GM12891 (cell line): Measurements from ENCODE around the gene FLT4.
A peak's percentile ranks its signal among the peaks of the same experiment; 100 is the strongest.
"Not testable (repeated sequence)": the region's sequence is repeated elsewhere in the genome, so short reads cannot be mapped to it uniquely, and the experiment has no call there.

Experiments used
- DNase-seq: peaks from one replicate; pipeline ENCODE4 v3.0.0; 2011; ENCODE audit warnings: low spot score; ENCODE audit not compliant: insufficient read length
- FAIRE-seq: peaks from 2 replicates; lab custom pipeline; 2011; peaks lifted over from hg19 to GRCh38; lab: Jason Lieb, UNC
- PAX5 ChIP-seq: IDR thresholded peaks from 2 replicates; pipeline ENCODE4 v1.6.1; 2011; ENCODE audit warnings: low read length, moderate library complexity, mild to moderate bottlenecking; ENCODE audit not compliant: insufficient read depth, severe bottlenecking
- POLR2A ChIP-seq: IDR thresholded peaks from 2 replicates; pipeline ENCODE4 v1.6.1; 2011; ENCODE audit warnings: low read depth, low read length, control low read depth
- POLR2AphosphoS5 ChIP-seq: IDR thresholded peaks from 2 replicates; pipeline ENCODE4 v1.6.1; 2011; ENCODE audit warnings: low read depth, low read length, control low read depth
- POU2F2 ChIP-seq: IDR thresholded peaks from 2 replicates; pipeline ENCODE4 v1.6.1; 2011; ENCODE audit warnings: low read depth, mild to moderate bottlenecking, control low read depth, low read length, moderate library complexity
- SPI1 ChIP-seq: IDR thresholded peaks from 2 replicates; pipeline ENCODE4 v1.6.1; 2011; ENCODE audit warnings: low read depth, low read length, control low read depth
- TAF1 ChIP-seq: IDR thresholded peaks from 2 replicates; pipeline ENCODE4 v1.6.1; 2011; ENCODE audit warnings: low read depth, low read length, control low read depth

FLT4 gene

GRCh38 chr5:180670157-180670556 is 20.8 kb upstream of the FLT4 start:
- peak; percentile 86 for FAIRE-seq

GRCh38 chr5:180669661-180670060 is 20.3 kb upstream of the FLT4 start:
- FAIRE-seq: no peak
- no peak for DNase-seq
- no peak for TF ChIP-seq PAX5
- no peak for TF ChIP-seq TAF1
- TF ChIP-seq POU2F2: no peak
- no peak for TF ChIP-seq POLR2AphosphoS5
- TF ChIP-seq POLR2A: no peak
- TF ChIP-seq SPI1: no peak

More at GRCh38 chr5:180670157-180670556, 20.8 kb upstream of the FLT4 start:
- DNase-seq: no peak
- TF ChIP-seq TAF1 (no peak), SPI1 (no peak), PAX5 (no peak), POU2F2 (no peak), POLR2AphosphoS5 (no peak), POLR2A (no peak)

GRCh38 chr5:180668835-180669596 is 19.6 kb upstream of the FLT4 start:
- DNase-seq (no peak), FAIRE-seq (no peak)
- TF ChIP-seq SPI1 (no peak), PAX5 (no peak), TAF1 (no peak), POLR2A (no peak), POU2F2 (no peak), POLR2AphosphoS5 (no peak)

GRCh38 chr5:180666812-180667211 is 17.4 kb upstream of the FLT4 start:
- no peak for FAIRE-seq
- no peak for DNase-seq
- TF ChIP-seq PAX5 (no peak), SPI1 (no peak), POLR2AphosphoS5 (no peak), POLR2A (no peak), POU2F2 (no peak), TAF1 (no peak)

- DNase-seq (no peak), FAIRE-seq (no peak)
- TF ChIP-seq SPI1 (peak; percentile 35), POU2F2 (no peak), POLR2A (no peak), PAX5 (no peak), POLR2AphosphoS5 (no peak)
Measured at GRCh38 chr5:180665682-180666404, 16.4 kb upstream of the FLT4 start.

- DNase-seq (no peak), FAIRE-seq (no peak)
- TF ChIP-seq TAF1 (no peak), PAX5 (no peak), SPI1 (no peak), POU2F2 (no peak), POLR2A (no peak), POLR2AphosphoS5 (no peak)
Measured at GRCh38 chr5:180658774-180659564, 9.6 kb upstream of the FLT4 start.

DNA sequence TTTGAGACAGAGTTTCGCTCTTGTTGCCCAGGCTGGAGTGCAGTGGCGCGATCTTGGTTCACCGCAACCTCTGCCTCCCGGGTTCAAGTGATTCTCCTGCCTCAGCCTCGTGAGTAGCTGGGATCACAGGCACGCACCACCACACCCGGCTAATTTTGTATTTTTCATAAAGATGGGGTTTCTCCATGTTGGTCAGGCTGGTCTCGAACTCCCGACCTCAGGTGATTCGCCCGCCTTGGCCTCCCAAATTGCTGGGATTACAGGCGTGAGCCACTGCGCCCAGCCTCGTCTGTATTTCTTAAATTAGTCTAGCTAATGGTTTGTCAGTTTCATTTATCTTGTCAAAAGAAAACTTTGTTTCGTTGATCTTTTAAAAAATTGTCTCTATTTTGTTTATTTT is 5.8 kb upstream of the FLT4 start:
- not testable (repeated sequence) for FAIRE-seq

GRCh38 chr5:180652771-180653170 is 3.4 kb upstream of the FLT4 start:
- FAIRE-seq: no peak
- no peak for DNase-seq
- TF ChIP-seq PAX5 (no peak), POLR2AphosphoS5 (no peak), SPI1 (no peak), TAF1 (no peak), POLR2A (no peak), POU2F2 (no peak)

More for the DNA sequence above, 5.8 kb upstream of the FLT4 start:
- DNase-seq: not testable (repeated sequence)

- FAIRE-seq (no peak), DNase-seq (no peak)
- TF ChIP-seq POLR2A (no peak), POU2F2 (no peak), PAX5 (no peak), SPI1 (no peak), TAF1 (no peak), POLR2AphosphoS5 (no peak)
Measured at GRCh38 chr5:180652346-180652745, 2.9 kb upstream of the FLT4 start.
